Lung (tissue), 12 donors: ENCODE measurements around the gene PDCD1LG2. TPM values are rescaled to one million over a fixed set of nuclear protein-coding genes. Genes with fewer than 3 reads are reported as not detected.

Experiments used
- ATAC-seq: fragments of 200-7000 bp; cut with Tn5 transposase; one replicate; pipeline ENCODE4 v1.9.1; 2020; ENCODE audit warnings: moderate number of reproducible peaks; ENCODE audit not compliant: insufficient read depth, low FRiP score
- DNase-seq, 3 donors: peaks; one replicate each; pipeline ENCODE4 v3.0.0-alpha.2; 2013 to 2017
- H3K27ac ChIP-seq, 2 donors: one replicate each; pipeline ENCODE4 v1.5.1; 2013; ENCODE audit warnings: mild to moderate bottlenecking in 2 of 2, moderate library complexity in 2 of 2, control low read depth in 1 of 2, inconsistent platforms in 1 of 2, low read depth in 1 of 2, low read length in 1 of 2
- H3K27me3 ChIP-seq, 3 donors: one replicate each; pipeline ENCODE4 v1.5.1; 2013; ENCODE audit warnings: low read length in 2 of 3; ENCODE audit not compliant: control insufficient read depth in 3 of 3, insufficient read depth in 3 of 3
- H3K36me3 ChIP-seq, 4 donors: one replicate each; pipeline ENCODE4 v1.5.1; 2013; ENCODE audit warnings: low read length in 4 of 4, mild to moderate bottlenecking in 1 of 4, moderate library complexity in 1 of 4; ENCODE audit not compliant: control insufficient read depth in 4 of 4, insufficient read depth in 4 of 4
- H3K4me1 ChIP-seq, 5 donors: one replicate each; pipeline ENCODE4 v1.5.1; 2013; ENCODE audit warnings: low read length in 5 of 5, mild to moderate bottlenecking in 2 of 5, moderate library complexity in 1 of 5; ENCODE audit not compliant: control insufficient read depth in 5 of 5, insufficient read depth in 5 of 5
- H3K4me3 ChIP-seq: one replicate; pipeline ENCODE4 v1.5.1; 2013; ENCODE audit warnings: mild to moderate bottlenecking, control low read depth, moderate library complexity
- H3K9ac ChIP-seq, 2 donors: one replicate each; pipeline ENCODE4 v1.5.1; 2013; ENCODE audit warnings: low read length in 2 of 2, control low read depth in 1 of 2; ENCODE audit not compliant: insufficient read depth in 1 of 2
- H3K9me3 ChIP-seq, 4 donors: one replicate each; pipeline ENCODE4 v1.5.1; 2013; ENCODE audit warnings: low read length in 3 of 4, mild to moderate bottlenecking in 1 of 4, moderate library complexity in 1 of 4; ENCODE audit not compliant: control insufficient read depth in 4 of 4, insufficient read depth in 3 of 4
- WGBS, 2 donors: extraction: QIAGEN DNeasy Blood & Tissue Kit; methylation state at CpG; one replicate each; pipeline ENCODE4 v1.1.7; 2013; 5-methylcytosine and 5-hydroxymethylcytosine counted together
- polyA plus RNA-seq, 2 donors: library from polyadenylated mRNA; stranded (reverse); fragments of 200-250 nt; gene quantifications; one replicate each; pipeline ENCODE4 v1.2.1, GENCODE V29; 2013
- total RNA-seq, 2 donors: library from RNA; depleted of rRNA in 1 of 2; stranded (reverse); fragments of >200 nt in 1 of 2; gene quantifications; one replicate each; pipeline ENCODE4 v1.2.1, GENCODE V29; 2014 to 2021
- TF ChIP-seq, protein P1 (sequence below): IDR thresholded peaks from 2 replicates; pipeline ENCODE4 v1.5.1; 2012; ENCODE audit warnings: mild to moderate bottlenecking; ENCODE audit errors: control extremely low read depth, extremely low read depth
- donor health status: control.
- donor health status: control.
- donor health status: Bipolar disorder and iron deficiency.
- donor health status: healthy.
- donor health status: DM: yes; HTN: yes; CAD: no.

Gene PDCD1LG2
- total and polyA plus RNA-seq, 4 donors: 0.87 to 6.7 (median 3.1) TPM

DNA sequence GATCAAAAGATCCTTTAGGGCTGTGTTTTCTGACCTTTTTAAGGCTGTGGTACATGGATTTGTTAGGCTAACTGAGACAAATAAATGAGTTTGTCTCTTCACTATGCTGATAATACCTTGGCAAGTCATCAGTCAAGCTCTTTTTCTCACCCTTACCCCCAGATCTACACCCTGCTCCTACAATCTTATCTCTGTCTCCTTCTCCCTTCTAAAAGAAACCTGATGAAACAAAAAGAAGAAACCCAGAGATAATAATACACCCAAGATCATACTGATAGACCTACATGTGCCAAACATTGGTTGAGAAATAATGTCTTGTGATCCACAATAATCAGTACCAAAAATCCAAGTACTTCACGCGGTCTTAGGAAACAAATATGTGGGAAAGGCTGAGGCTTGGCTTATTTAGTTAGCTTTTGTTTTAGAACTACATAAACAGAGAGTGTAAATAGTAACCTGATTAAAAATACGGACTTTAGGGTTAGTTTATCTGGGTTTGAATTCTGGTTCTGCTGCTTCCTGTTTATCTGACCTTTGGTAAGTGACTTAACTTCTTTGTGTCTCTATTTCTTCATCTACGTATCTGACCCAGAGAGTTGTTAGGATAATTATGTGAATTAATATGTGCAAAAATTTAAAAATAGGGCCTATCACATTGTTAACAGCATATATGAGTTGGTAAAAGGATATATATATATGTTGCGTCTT lies 24.8 kb upstream of the PDCD1LG2 start:
- no peak for ATAC-seq
- Histone ChIP-seq H3K9me3 (no peaks in the 10 kb centered on the region), H3K4me1 (peaks cover 0 to 4% (median 0%) of the 10 kb centered on the region in 5 donors), H3K9ac (no peak overlapping the region), H3K27ac (no peak overlapping the region), H3K36me3 (no peaks in the 10 kb centered on the region), H3K27me3 (no peaks in the 10 kb centered on the region), H3K4me3 (no peak overlapping the region)
- 74 to 76% methylated on average over 5 of the region's 5 CpGs for WGBS, 2 donors
- no peak for DNase-seq
- TF ChIP-seq, protein P1, sequence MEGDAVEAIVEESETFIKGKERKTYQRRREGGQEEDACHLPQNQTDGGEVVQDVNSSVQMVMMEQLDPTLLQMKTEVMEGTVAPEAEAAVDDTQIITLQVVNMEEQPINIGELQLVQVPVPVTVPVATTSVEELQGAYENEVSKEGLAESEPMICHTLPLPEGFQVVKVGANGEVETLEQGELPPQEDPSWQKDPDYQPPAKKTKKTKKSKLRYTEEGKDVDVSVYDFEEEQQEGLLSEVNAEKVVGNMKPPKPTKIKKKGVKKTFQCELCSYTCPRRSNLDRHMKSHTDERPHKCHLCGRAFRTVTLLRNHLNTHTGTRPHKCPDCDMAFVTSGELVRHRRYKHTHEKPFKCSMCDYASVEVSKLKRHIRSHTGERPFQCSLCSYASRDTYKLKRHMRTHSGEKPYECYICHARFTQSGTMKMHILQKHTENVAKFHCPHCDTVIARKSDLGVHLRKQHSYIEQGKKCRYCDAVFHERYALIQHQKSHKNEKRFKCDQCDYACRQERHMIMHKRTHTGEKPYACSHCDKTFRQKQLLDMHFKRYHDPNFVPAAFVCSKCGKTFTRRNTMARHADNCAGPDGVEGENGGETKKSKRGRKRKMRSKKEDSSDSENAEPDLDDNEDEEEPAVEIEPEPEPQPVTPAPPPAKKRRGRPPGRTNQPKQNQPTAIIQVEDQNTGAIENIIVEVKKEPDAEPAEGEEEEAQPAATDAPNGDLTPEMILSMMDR: no peak

DNA sequence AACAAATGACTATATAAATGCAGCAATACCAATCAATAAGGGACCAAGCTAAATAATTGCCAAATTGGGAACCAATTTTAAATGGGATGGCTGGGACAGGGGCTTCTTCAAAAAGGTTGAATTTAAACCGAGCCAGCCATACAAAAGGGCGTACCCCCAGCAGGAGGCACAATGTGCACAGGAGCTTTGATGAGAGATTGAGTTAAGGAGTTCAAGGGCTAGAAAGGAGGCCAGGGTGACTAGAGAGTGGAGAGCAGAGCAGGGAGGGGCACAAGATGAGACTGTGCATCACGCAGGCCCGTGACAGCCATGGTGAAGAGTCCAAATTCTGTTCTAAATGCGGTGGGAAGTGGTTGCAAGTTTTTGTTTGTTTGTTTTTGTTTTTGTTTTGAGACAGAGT lies 23.3 kb upstream of the PDCD1LG2 start:
- Histone ChIP-seq H3K4me3 (no peak overlapping the region), H3K27me3 (no peaks in the 10 kb centered on the region), H3K4me1 (peaks cover 0 to 4% (median 0%) of the 10 kb centered on the region in 5 donors), H3K9ac (no peak overlapping the region), H3K9me3 (no peaks in the 10 kb centered on the region), H3K27ac (no peak overlapping the region), H3K36me3 (no peaks in the 10 kb centered on the region)
- 85 to 93% methylated on average over 5 of the region's 5 CpGs for WGBS, 2 donors
- DNase-seq (no peak), ATAC-seq (no peak)
- TF ChIP-seq, protein P1: no peak

DNA sequence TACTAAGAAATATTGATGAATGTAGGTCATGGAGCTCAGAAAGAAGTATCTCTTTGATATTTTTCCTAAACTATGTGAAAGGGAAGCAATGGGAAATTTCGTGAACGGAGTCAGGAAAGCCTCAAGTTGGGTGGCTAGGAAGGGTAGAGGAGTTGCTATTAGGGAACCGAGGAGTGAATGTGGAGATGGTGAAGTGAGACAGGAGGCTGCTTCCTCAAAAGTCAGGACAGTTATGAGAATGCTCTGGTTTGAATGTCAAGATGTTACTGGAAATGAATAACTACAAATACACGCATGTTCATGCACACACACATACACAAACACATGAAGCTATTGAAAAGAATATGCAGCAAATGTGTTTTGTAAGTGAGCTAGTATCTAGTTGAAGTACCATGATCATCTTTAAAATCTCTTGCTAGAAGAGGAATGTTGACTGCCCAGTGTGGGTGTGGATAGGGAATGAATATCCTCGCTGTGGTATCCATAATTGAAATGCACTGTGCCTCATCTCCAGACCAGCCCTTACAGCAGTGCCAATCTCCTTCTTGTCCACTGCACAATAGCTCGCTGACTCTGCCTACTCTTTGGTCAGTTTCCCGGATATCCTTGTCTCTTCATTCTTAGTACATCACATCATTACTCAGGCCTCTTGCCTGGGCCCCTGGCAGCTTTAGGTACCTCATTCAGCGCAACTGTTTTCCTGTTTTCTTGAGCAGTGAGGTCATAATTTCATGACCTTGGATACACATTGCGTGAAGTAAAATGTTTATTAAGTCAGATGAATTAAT lies 21.9 kb upstream of the PDCD1LG2 start:
- TF ChIP-seq, protein P1: no peak
- no peaks in the 10 kb centered on the region for H3K27me3 ChIP-seq
- H3K4me1 ChIP-seq: peaks cover 0 to 4% (median 0%) of the 10 kb centered on the region in 5 donors
- H3K9me3 ChIP-seq: no peaks in the 10 kb centered on the region
- DNase-seq (peak in 2 of 3 donors; percentile 7 to 44), ATAC-seq (no peak)
- H3K9ac ChIP-seq: no peak overlapping the region
- no peak overlapping the region for H3K4me3 ChIP-seq
- H3K36me3 ChIP-seq: no peaks in the 10 kb centered on the region
- no peak overlapping the region for H3K27ac ChIP-seq
- 72 to 83% methylated on average over 9 of the region's 9 CpGs for WGBS, 2 donors
